Measurements from ENCODE around the gene VSX2. TPM values are rescaled to one million over a fixed set of nuclear protein-coding genes. Genes with fewer than 3 reads are reported as not detected.

Gene VSX2
- total RNA-seq, 1 experiment from 2014 or later, result not detected

DNA sequence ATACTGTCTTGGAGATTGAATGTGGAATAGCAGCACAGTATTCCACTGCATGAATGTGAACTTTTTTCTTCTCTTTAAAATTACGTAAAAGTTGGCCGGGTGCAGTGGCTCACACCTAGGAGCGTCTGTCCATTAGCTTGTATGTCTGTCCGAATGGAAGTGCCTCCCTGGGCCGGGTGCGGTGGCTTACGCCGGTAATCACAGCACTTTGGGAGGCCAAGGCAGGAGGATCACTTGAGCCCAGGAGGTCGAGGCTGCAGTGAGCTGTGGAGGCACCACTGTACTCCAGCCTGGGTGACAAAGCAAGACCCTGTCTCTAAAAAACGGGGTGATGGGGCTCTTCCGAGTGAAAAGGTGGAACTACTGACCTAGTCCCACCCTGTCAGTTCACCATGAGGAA, 22.6 kb upstream of the VSX2 start:
- DNase-seq, result no peak
- H3K27me3 ChIP-seq (ENCODE audit: control insufficient read depth, insufficient read depth, low read length), result peaks cover 19% of the 10 kb centered on the region
- H3K4me3 ChIP-seq (ENCODE audit: insufficient read depth, low read depth, low read length), result no peak overlapping the region
- no peaks in the 10 kb centered on the region for H3K36me3 ChIP-seq (replicated peaks; ENCODE audit: control insufficient read depth, insufficient read depth, low read length)

DNA sequence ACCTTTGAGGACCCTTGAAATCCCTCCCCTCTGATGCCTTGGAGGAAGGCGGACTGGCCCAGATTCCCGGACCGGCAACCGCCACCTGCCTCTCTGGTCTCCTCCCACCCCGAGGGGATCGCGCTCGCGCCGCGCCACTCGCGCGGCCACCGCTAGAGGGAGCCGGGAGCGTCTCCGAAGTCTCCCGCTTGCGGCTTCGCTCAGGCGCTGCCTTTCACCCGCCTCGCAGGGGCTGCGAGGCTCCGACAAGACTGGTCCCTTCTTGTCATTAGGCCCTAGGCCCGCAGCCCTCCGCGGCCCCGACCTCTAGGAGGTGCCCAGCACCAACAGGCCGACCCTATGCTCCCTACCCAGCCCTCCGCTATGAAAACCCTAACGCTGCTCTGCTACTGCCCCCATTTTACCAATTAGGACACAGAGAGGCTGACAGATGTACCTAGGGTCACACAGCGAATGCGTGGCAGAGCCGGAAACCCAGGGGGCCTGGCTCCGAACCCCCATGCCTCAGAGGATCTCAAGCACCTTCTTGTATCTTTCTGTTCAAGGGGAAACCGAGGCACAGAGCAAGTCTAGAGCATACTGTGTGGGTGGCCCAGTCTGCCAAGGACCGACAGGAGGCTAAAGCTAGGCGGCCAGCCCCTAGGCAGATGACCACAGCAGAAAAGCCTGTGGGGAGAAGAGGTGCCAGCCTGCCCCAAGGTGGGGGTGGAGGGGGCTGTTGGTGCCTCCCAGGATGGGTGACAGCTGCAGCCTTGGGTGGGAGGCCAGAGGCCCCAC, 21.4 kb upstream of the VSX2 start:
- DNase-seq, result peak; percentile 98
- Histone ChIP-seq H3K27me3 (ENCODE audit: control insufficient read depth, insufficient read depth, low read length) (peaks cover 19% of the 10 kb centered on the region), H3K4me3 (ENCODE audit: insufficient read depth, low read depth, low read length) (no peak overlapping the region; the same call in 1 of the 2 replicates), H3K36me3 (replicated peaks; ENCODE audit: control insufficient read depth, insufficient read depth, low read length) (no peaks in the 10 kb centered on the region)

GRCh38 chr14:74218462-74218861, 20.8 kb upstream of the VSX2 start:
- peaks cover 19% of the 10 kb centered on the region for H3K27me3 ChIP-seq (ENCODE audit: control insufficient read depth, insufficient read depth, low read length)
- H3K4me3 ChIP-seq (ENCODE audit: insufficient read depth, low read depth, low read length), result no peak overlapping the region
- no peaks in the 10 kb centered on the region for H3K36me3 ChIP-seq (replicated peaks; ENCODE audit: control insufficient read depth, insufficient read depth, low read length)
- no peak for DNase-seq

GRCh38 chr14:74219277-74220205, 19.7 kb upstream of the VSX2 start:
- DNase-seq, result no peak
- H3K4me3 ChIP-seq (ENCODE audit: insufficient read depth, low read depth, low read length), result no peak overlapping the region
- no peaks in the 10 kb centered on the region for H3K36me3 ChIP-seq (replicated peaks; ENCODE audit: control insufficient read depth, insufficient read depth, low read length)
- peaks cover 19% of the 10 kb centered on the region for H3K27me3 ChIP-seq (ENCODE audit: control insufficient read depth, insufficient read depth, low read length)

DNA sequence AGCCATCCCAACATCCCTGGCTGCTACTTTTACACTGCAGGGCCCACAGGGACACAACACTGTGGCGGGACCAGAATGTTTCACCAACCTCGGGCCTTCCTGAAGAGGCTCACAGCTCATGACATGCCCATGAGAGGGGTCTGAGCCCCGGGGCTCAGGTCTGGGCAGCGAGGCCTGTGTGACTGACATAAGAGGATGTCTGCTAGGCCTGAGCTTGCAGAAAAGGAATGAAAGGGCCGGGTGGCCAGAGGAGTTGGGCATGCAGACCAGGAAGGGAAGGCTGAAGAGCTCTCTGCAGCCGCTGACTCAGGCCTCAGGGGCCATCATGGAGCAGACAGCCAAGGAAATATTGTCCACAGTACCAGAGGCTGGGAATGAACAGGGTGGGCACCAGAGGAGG, 18.3 kb upstream of the VSX2 start:
- Histone ChIP-seq H3K36me3 (replicated peaks; ENCODE audit: control insufficient read depth, insufficient read depth, low read length) (no peaks in the 10 kb centered on the region), H3K27me3 (ENCODE audit: control insufficient read depth, insufficient read depth, low read length) (peaks cover 19% of the 10 kb centered on the region), H3K4me3 (ENCODE audit: insufficient read depth, low read depth, low read length) (no peak overlapping the region)
- no peak for DNase-seq

GRCh38 chr14:74221741-74222140, 17.5 kb upstream of the VSX2 start:
- no peaks in the 10 kb centered on the region for H3K36me3 ChIP-seq (replicated peaks; ENCODE audit: control insufficient read depth, insufficient read depth, low read length)

GRCh38 chr14:74223016-74223415, 16.2 kb upstream of the VSX2 start:
- peaks cover 10% of the 10 kb centered on the region for H3K27me3 ChIP-seq (ENCODE audit: control insufficient read depth, insufficient read depth, low read length)
- no peaks in the 10 kb centered on the region for H3K36me3 ChIP-seq (replicated peaks; ENCODE audit: control insufficient read depth, insufficient read depth, low read length)
- DNase-seq, result no peak
- H3K4me3 ChIP-seq (ENCODE audit: insufficient read depth, low read depth, low read length), result no peak overlapping the region

More at GRCh38 chr14:74221741-74222140, 17.5 kb upstream of the VSX2 start:
- no peak for DNase-seq
- Histone ChIP-seq H3K27me3 (ENCODE audit: control insufficient read depth, insufficient read depth, low read length) (peaks cover 19% of the 10 kb centered on the region), H3K4me3 (ENCODE audit: insufficient read depth, low read depth, low read length) (no peak overlapping the region)

DNA sequence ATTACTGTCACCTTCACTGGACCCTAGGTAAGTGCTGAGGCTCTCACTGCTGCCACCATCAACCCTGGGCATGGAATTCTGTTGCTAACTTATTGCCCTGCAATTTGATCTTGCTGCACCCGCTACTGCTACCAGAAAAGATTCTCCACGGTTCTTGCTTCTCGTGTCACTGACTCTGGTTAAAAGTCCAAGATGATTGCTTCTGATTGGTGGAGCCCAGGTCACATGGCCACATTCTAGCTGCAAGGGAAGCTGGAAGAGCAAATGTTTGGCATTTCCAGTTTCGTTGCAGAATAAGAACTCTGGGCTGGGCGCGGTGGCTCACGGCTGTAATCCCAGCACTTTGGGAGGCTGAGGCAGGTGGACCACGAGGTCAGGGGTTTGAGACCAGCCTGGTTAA, 7.5 kb upstream of the VSX2 start:
- H3K4me3 ChIP-seq (ENCODE audit: insufficient read depth, low read depth, low read length), result no peak overlapping the region
- H3K36me3 ChIP-seq (replicated peaks; ENCODE audit: control insufficient read depth, insufficient read depth, low read length), result no peaks in the 10 kb centered on the region
- no peak for DNase-seq
- H3K27me3 ChIP-seq (ENCODE audit: control insufficient read depth, insufficient read depth, low read length), result peaks cover 6% of the 10 kb centered on the region; the same call in 1 of the 2 replicates

- DNase-seq, result no peak
- H3K36me3 ChIP-seq (replicated peaks; ENCODE audit: control insufficient read depth, insufficient read depth, low read length), result no peaks in the 10 kb centered on the region
- H3K4me3 ChIP-seq (ENCODE audit: insufficient read depth, low read depth, low read length), result no peak overlapping the region
- peaks cover 36% of the 10 kb centered on the region for H3K27me3 ChIP-seq (ENCODE audit: control insufficient read depth, insufficient read depth, low read length)
Measured at GRCh38 chr14:74235017-74235416, 4.2 kb upstream of the VSX2 start.

DNA sequence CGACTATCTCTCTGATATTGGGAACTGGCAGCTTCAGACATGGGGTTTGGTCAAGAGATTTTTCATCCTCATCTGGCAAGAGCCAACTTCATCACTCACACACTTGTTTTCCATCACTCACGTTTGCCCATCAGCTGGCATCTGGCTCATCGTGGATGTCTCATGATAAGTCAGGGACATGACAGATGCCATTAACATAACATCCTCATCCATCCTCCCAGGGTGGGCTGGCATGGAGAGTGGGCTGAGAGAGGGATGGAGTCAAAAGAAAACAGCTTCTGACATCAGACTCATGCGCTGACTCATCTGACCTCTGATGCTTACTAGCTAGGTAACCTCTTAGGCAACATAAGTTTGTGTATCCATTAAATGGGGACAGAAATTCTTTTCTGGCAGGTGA, 1.8 kb upstream of the VSX2 start:
- Histone ChIP-seq H3K27me3 (ENCODE audit: control insufficient read depth, insufficient read depth, low read length) (peaks cover 60% of the 10 kb centered on the region), H3K4me3 (ENCODE audit: insufficient read depth, low read depth, low read length) (no peak overlapping the region), H3K36me3 (replicated peaks; ENCODE audit: control insufficient read depth, insufficient read depth, low read length) (no peaks in the 10 kb centered on the region)
- no peak for DNase-seq

DNA sequence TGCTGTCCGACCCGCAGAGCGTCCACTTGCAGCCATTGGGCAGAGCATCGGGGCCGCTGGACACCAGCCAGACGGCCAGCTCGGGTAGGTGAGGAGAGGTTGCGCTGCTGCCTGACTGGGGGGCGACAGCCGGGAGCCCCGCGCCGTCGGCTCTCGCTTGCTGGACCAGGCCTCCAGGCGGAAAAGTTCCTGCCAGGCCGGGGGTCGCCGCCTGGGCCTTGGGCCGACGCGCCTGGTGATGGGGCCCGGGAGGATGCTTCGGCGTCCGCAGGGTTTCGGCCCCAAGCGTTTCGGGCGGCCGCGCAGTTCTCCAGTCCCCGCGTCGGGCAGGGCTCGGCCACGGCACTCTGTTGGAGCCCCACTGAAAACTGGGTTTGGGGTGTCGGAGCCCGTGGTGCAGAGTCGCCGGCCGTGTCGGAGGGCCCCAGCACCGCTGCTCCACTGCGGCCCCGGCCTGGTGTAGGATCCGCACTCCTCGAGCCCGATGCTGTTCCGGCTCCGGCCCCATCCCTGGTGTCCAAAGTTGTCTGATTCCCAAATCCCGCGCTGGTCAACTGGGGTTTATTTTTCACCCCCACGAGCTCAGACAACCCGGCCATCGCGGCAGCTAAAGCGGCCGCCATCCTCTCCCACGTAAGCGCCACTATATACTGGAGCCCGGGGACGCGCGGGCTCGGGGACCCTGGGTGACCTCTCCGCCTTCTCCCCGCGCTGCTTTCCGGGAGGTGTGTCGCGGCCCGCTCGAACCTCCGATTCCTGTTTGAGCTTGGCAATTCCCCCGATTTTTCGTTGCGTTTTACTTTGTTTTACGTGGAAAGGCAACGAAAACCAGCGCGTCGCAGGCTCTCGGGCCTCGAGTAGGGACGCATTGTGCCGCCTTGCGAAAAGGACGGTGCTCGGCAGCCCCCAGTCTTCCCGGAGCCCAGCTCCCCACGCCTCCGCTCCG, 872 bp downstream of the VSX2 start:
- Histone ChIP-seq H3K4me3 (ENCODE audit: insufficient read depth, low read depth, low read length) (peak overlapping the region; percentile 26; the same call in 1 of the 2 replicates), H3K36me3 (replicated peaks; ENCODE audit: control insufficient read depth, insufficient read depth, low read length) (no peaks in the 10 kb centered on the region), H3K27me3 (ENCODE audit: control insufficient read depth, insufficient read depth, low read length) (peaks cover 85% of the 10 kb centered on the region)
- DNase-seq, result peak; percentile 85

DNA sequence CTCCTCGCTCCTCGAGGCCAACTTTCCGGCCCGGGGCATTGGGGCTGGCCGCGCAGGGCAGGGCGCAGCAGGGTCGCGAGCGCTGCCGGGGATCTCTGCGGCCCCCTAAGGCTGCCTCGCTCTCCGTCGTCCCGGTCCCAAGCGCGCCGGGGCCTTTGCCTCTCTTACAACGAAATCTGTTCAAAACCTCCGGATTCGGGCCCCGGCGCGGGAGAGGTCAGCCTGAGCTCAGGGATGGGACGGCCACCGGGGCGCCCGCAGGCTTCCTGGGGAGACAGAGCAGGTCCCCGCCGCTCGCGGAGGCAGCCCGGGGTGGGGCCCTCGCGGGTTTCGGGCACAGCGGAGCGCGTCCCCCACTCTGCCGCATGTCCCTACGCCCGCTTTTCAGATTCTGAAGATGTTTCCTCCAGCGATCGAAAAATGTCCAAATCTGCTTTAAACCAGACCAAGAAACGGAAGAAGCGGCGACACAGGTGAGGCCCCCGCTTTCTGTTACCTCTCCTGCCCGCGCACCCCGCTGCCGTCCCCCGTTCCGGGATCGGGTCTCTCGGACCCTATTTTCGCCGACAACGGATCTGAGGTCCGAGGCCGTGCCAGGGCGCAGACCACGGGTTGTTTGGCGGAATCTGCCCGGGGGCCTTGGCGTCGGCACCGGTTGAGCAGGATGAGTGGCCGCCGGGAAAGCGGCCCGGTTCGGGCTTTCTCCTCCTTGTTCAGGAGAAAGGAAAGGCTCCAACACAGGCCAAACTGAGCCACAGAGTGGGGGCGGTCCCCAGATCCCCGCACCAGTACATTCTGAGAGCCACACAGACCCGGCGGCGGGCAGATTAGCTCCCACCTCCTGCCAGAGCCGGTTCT, 1.8 kb downstream of the VSX2 start:
- peak; percentile 86 for DNase-seq
- peak overlapping the region; percentile 27; the same call in 1 of the 2 replicates for H3K4me3 ChIP-seq (ENCODE audit: insufficient read depth, low read depth, low read length)
- H3K36me3 ChIP-seq (replicated peaks; ENCODE audit: control insufficient read depth, insufficient read depth, low read length), result no peaks in the 10 kb centered on the region
- H3K27me3 ChIP-seq (ENCODE audit: control insufficient read depth, insufficient read depth, low read length), result peaks cover 87% of the 10 kb centered on the region

DNA sequence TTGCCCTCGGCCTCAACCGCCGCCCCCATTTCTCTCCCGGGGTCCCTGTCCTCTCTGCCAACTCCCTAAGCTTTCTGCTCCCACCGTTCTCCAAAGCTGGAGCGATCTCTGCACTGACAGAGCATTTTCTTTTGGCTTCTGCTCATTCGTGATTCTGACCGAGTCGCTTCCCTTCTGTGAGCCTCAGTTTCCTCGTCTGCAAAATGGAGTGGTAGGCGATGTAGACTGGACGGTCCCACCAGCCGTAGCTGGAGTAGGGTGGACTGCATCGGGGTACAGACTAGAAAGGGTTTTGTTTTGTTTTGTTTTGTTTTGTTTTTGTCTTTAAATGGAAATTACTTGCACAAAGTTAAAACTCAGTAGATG, 2.4 kb downstream of the VSX2 start:
- H3K36me3 ChIP-seq (replicated peaks; ENCODE audit: control insufficient read depth, insufficient read depth, low read length), result no peaks in the 10 kb centered on the region
- peaks cover 85% of the 10 kb centered on the region for H3K27me3 ChIP-seq (ENCODE audit: control insufficient read depth, insufficient read depth, low read length)
- H3K4me3 ChIP-seq (ENCODE audit: insufficient read depth, low read depth, low read length), result peak overlapping the region; percentile 27; the same call in 1 of the 2 replicates
- DNase-seq, result no peak
